Measurements from ENCODE around the gene ABCC3.

The ABCC3 gene

GRCh38 chr17:50630524-50631194 is 4.0 kb upstream of the ABCC3 start:
- peak in 1 of 2 experiments; percentile 21 for DNase-seq

GRCh38 chr17:50631195-50631907 is 3.3 kb upstream of the ABCC3 start:
- no peak for DNase-seq

- DNase-seq = no peak
These were observed 2.6 kb upstream of the ABCC3 start for GRCh38 chr17:50631908-50632571.

GRCh38 chr17:50632637-50633036 is 2.0 kb upstream of the ABCC3 start:
- DNase-seq = no peak

GRCh38 chr17:50633683-50634082 is 998 bp upstream of the ABCC3 start:
- DNase-seq = no peak

GRCh38 chr17:50634915-50635731 is 442 bp downstream of the ABCC3 start:
- no peak for DNase-seq

- no peak for DNase-seq
These were observed 976 bp downstream of the ABCC3 start for GRCh38 chr17:50635732-50635981.

- DNase-seq = no peak
These were observed 1.5 kb downstream of the ABCC3 start for GRCh38 chr17:50635982-50636803.

- DNase-seq = no peak
These were observed 2.1 kb downstream of the ABCC3 start for GRCh38 chr17:50636804-50637195.

- no peak for DNase-seq
These were observed 3.3 kb downstream of the ABCC3 start for GRCh38 chr17:50637829-50638605.

- peak; percentile 65 to 74 for DNase-seq
These were observed 3.9 kb downstream of the ABCC3 start for GRCh38 chr17:50638606-50638965.

- peak; percentile 94 to 98 for DNase-seq
These were observed 4.5 kb downstream of the ABCC3 start for GRCh38 chr17:50638966-50639713.

GRCh38 chr17:50640686-50641351 is 6.1 kb downstream of the ABCC3 start:
- DNase-seq = no peak

- DNase-seq = no peak
These were observed 6.7 kb downstream of the ABCC3 start for GRCh38 chr17:50641357-50641756.

- no peak for DNase-seq
These were observed 7.5 kb downstream of the ABCC3 start for GRCh38 chr17:50642071-50642721.

- no peak for DNase-seq
These were observed 8.3 kb downstream of the ABCC3 start for GRCh38 chr17:50642722-50643656.

- no peak for DNase-seq
These were observed 11.3 kb downstream of the ABCC3 start for GRCh38 chr17:50645748-50646682.

GRCh38 chr17:50647187-50647586 is 12.5 kb downstream of the ABCC3 start:
- no peak for DNase-seq
